Right lobe of liver (tissue), 4 donors: ENCODE data around the gene LRP6.

Experiments
- POLR2A ChIP-seq: fragments of 450-650 bp; IDR thresholded peaks from one replicate; pipeline ENCODE4 v1.6.1; 2017; ENCODE audit warnings: antibody characterized with exemption, mild to moderate bottlenecking
- TF ChIP-seq, protein P1 (sequence below), 4 donors: fragments of 200-600 bp in 3 of 4; fragments of 450-650 bp in 1 of 4; IDR thresholded peaks; one replicate each; pipeline versions ENCODE4 v1.5.1 to v1.8.0; 2016 to 2022; ENCODE audit warnings: antibody characterized with exemption in 4 of 4, mild to moderate bottlenecking in 2 of 4
- donor health status: DM: no; HTN: no; CAD: no.
- donor health status: DM: no; HTN: no; CAD: no.
- donor health status: DM: no; HTN: yes; CAD: no.

DNA sequence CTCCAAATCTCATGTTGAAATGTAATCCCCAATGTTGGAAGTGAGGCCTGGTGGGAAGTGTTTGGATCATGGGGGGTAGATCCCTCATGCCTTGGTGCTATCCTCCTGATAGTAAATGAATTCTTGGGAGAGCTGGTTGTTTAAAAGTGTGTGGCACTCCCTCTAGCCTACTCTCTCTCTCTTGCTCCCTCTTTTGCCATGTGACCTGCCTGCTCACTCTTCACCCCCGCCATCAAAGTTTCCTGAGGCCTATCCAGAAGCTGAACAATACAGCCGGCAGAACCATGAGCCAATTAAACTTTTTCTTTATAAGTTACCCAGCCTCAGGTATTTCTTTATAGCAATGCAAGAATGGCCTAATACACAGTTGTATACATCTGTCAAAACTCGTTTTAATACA is 133.6 kb downstream of the LRP6 start:
- TF ChIP-seq, protein P1, sequence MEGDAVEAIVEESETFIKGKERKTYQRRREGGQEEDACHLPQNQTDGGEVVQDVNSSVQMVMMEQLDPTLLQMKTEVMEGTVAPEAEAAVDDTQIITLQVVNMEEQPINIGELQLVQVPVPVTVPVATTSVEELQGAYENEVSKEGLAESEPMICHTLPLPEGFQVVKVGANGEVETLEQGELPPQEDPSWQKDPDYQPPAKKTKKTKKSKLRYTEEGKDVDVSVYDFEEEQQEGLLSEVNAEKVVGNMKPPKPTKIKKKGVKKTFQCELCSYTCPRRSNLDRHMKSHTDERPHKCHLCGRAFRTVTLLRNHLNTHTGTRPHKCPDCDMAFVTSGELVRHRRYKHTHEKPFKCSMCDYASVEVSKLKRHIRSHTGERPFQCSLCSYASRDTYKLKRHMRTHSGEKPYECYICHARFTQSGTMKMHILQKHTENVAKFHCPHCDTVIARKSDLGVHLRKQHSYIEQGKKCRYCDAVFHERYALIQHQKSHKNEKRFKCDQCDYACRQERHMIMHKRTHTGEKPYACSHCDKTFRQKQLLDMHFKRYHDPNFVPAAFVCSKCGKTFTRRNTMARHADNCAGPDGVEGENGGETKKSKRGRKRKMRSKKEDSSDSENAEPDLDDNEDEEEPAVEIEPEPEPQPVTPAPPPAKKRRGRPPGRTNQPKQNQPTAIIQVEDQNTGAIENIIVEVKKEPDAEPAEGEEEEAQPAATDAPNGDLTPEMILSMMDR (IDR thresholded peaks at IDR 0.05), result no peak
- no peak for TF ChIP-seq POLR2A
